Measurements from ENCODE around the gene DIP2C.
"Not testable (repeated sequence)": the region's sequence is repeated elsewhere in the genome, so short reads cannot be mapped to it uniquely, and the experiment has no call there.

DIP2C gene

DNA sequence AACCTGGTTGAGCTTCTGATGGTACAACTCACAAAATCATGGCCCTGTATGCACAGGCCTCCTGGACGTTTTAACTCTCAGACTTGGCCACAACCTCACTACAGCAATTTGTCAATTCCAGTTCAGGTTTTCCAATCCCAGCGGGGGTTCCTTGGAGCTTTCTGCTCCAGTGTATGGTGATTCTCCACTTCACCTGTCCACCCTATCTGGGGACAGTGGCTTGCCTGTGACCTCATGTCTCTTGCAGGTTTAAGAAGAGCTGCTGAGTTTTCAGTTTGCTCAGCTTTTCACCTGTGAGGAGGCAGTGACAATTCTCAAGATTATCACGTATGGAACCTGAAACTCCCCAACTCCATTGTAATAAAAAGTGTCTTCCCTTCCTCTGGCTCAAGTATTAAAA lies 254.1 kb downstream of the DIP2C start:
- DNase-seq (ENCODE audit: low read depth in 4 of 4, low spot score in 1 of 4), result no peak

DNA sequence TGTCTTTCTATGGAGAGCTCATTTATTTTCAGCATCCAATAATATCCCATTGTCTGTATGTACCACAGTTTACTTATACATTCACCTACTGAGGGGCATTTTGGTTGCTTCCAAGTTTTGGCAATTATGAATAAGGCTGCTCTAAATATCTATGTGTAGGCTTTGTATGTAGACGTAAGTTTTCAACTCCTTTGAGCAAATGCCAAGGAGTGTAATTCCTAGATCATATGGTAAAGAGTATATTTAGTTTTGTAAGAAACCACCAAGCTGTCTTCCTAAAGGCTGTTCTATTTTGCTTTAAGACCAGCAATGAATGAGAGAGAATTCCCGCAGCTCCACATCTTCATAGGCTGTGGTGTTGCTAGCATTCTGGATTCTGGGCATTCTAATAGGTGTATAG lies 259.8 kb downstream of the DIP2C start:
- DNase-seq (ENCODE audit: low read depth in 4 of 4, low spot score in 1 of 4), result no peak

DNA sequence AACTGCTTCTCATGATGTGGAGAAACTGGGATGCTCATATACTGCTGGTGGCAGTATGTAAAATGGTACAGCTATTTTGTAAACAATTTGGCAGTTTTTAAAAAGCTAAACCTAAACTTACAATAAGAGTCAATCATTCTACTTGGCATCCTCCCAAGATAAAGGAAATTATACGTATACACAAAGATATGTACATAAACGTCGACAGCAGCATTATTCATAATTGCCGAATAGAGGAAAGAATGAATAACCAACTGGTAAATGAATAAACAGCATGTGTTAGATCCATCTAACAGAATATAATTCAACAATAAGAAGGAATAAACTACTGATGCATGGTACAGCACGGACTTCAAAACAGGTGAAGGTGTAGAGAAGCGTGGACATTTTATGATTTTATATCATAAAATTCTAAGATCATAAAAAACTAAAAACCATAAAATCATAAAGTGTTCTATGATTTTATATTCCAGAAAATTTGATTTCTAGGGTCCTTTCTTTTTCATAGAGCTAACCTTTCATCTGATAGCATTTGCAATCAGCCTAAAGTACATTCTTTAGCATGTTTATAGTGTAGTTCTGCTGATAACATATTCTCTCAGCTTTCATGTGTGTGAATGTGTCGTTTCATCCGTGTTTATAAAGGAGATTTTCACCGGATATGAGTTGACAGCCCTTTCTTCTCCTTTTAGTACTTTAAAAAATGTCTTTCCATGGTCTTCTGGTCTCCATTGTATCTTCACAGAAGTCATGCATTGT lies 261.5 kb downstream of the DIP2C start:
- DNase-seq (ENCODE audit: low read depth in 4 of 4, low spot score in 1 of 4), result no peak

DNA sequence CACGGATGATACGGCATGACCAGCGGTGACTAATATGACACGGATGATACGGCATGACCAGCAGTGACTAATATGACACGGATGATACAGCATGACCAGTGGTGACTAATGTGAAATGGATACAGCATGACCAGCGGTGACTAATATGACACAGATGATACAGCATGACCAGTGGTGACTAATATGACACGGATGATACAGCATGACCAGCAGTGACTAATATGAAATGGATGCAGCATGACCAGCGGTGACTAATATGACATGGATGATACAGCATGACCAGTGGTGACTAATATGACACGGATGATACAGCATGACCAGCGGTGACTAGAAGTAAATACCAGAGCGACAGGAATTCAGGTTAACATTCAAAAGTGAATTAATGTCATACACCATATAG lies 264.1 kb downstream of the DIP2C start:
- DNase-seq (ENCODE audit: low read depth in 4 of 4, low spot score in 1 of 4), result not testable (repeated sequence)

DNA sequence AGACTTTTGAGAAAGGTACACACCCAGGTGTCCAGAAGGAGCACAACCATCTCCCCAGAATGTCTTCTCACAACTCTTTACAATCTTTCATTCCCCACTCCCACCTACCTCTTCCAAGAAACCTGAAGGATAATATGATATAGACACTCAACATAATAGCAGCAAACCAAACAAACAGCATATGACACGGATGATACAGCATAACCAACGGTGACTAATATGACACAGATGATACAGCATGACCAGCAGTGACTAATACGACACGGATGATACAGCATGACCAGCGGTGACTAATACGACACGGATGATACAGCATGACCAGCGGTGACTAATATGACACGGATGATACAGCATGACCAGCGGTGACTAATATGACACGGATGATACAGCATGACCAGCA lies 264.7 kb downstream of the DIP2C start:
- DNase-seq (ENCODE audit: low read depth in 4 of 4, low spot score in 1 of 4), result not testable (repeated sequence)

DNA sequence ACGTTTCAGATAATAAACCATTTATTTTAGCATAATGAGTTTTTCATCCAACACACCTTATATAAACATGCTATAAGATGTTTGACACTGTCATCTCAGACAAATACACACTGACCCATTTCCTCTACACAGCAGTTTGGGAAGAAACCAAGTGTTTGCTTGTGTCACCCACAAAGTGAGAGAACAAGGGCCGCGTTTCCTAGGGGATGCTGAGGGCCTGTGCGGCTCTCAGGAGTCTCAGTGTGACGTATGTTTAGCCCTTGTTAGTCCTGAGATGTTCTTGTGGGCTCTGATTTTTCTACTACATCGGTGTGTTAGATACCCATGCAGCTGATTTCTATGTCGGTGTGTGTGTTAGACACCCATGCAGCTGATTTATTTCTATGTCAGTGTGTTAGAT lies 266.3 kb downstream of the DIP2C start:
- DNase-seq (ENCODE audit: low read depth in 4 of 4, low spot score in 1 of 4), result no peak

DNA sequence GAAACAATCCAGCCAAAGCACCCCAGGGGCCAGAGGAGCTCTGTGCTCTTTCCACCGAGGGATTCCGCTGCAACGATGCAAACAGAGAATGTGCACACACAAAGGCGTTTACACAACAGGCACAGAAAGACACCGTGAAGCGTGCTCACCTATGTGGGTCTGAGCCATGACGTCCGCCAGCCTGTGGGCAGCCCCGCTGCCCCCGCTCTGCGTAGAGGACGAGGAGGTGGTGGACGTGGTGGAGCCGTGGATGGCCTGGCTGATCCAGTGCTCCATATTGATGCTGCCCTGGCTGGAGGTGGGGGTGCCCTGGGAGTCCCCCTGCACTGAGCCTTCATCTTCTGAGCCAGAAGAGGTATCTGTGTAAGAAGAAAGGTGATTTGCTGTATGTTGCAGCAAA lies 266.8 kb downstream of the DIP2C start:
- DNase-seq (ENCODE audit: low read depth in 4 of 4, low spot score in 1 of 4), result no peak

DNA sequence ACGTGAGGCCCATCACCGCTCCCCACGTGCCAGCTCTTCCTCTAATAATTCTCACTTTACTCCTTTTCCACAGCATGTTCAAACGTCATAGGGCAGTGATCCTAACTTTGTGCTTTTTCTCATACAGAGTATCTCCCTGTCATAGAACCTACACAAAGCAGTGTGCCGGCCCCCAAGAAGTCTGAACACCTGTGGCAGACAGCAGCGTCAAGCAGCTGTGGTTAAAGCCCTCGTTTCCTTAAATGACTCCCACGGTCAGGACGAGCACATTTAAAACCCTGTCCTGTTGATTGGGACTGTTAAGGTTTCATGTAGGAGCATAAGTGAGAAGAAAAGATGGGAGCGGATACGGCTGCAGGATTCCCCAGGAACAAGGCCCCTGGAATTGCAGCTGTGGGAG lies 267.2 kb downstream of the DIP2C start:
- DNase-seq (ENCODE audit: low read depth in 4 of 4, low spot score in 1 of 4), result no peak

DNA sequence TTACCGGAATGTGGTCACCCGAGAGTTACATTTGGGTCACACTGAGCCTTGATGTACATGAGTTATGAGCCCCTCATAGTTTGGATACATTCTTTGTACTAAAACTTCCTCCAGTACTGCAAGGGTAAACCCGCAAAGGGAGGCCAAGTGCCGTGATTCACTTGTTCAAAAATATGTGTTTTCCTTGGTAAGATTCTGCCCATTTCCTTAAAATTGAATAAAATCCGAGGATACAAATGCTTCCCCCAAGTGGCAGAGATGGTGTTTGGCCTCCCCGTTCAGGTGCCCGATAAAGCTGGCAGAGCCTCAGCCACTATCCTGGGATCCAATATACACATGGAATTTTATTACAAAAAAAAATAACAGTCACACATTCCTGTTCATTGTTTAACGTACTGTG lies 268.3 kb downstream of the DIP2C start:
- no peak for DNase-seq (ENCODE audit: low read depth in 4 of 4, low spot score in 1 of 4)

DNA sequence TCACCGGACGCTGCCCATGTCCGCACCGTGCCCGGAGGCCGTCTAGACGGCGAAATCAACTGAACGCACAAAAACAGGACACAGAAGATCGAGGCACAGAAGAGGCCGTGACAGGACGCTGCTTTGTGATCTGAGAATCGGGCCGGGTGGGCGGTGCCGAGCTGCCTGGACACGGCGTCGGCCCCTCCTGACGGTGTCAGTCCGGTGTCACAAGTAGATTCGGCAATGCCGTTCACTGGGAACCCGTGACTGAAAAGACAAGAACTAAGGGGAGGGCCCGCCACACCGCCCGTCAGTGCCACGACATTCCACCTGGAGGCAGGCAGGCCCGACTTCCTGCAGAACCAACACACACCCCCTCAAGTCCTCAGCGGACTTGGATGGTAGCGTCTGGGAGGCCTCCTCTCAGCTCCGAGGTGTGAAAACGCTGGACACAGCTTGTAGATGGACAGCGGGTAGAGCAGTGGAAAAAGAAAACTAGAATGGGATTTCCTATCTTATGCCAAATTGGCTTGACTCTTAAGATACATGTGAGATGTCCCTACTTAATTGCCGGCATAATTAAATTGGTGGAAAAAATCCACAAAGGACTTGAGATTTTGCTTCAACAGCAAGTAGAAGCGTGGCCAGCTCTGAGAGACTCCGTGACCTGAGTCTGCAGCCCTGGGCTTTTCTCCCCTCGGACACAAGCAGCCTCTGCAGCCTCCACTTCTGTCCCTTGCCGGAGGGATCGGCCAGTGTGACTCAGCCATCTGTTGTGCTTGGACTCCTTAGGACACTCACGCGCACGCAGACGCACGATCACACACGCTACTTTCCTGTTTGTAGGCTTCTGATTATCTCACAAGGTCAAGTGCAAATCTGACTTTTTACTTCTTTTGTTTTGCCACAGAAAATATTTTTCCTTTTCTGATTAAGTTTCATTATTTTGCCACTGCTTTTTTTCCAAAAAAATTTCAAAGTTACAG lies 269.0 kb downstream of the DIP2C start:
- no peak for DNase-seq (ENCODE audit: low read depth in 4 of 4, low spot score in 1 of 4)

DNA sequence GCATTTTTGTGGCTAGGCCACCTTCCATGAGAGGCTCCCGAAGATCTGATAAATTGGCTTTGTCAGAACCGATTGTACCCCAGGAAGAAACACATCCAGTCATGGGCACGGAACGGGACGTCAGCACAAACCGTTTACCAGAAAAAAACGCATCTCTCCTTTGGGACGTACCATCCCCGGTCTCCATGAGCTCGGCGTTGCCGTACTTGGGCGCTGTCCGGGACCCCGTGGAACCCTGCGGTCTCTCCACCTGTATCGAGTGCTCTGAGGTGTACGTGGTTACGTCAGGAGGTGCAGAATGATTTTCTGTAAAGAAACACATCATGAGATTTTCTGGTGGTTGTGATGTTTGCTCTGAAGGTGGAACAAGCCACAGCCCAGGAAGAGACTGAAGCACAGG lies 270.6 kb downstream of the DIP2C start:
- DNase-seq (ENCODE audit: low read depth in 4 of 4, low spot score in 1 of 4), result no peak

DNA sequence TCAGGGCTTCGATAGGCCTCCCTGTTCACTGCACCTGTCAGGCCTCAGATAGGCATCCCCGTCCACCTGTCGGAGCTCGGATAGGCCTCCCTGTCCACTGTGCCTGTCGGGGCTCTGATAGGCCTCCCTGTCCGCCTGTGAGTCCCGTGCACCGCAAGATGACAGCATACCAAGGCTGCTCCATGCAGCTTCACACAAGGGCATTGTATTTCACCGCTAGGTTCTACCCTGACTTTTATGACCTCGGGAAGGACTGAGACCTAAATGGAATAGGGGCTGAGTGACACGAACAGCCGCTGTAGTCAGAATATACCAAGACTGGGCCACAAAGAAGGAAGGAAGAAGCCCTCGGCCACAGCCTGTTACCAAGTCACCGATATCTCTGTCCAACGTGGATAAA lies 271.2 kb downstream of the DIP2C start:
- no peak for DNase-seq (ENCODE audit: low read depth in 4 of 4, low spot score in 1 of 4)

DNA sequence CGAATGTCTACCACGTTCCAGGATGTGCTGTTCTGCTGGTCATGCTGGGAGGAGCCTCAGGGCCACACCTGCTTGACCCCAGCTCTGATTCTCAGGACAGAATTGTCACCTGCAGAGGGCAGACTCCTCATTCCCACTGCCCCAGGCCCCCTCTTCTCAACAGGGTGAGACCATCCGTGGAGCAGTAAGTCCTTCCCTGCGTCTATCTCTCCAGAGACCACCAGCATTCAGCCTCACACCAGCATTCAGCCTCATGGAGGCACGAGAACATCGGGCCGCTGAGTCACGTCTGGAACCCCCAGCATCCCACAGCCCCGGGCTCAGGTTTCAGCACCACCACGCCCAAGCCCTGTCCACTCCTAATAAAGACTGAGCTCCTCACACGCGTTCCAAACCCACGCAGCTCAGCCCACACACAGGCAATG lies 273.4 kb downstream of the DIP2C start:
- no peak for DNase-seq (ENCODE audit: low read depth in 4 of 4, low spot score in 1 of 4)

DNA sequence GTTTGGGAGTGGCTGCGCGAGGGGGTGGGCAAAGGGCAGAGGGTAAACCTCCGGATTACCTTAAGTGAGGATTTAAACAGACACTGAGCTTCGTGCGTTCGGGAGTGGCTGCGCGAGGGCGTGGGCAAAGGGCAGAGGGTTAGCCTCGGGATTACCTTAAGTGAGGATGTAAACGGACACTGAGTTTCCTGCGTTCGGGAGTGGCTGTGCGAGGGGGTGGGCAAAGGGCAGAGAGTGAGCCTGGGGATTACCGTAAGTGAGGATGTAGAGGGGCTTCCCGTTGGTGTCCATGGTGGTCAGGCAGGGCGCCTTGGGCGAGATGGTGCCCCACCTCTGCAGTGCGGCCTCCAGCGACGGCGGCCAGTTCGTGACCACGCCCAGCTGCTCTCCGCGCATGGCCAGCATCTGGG lies 275.8 kb downstream of the DIP2C start:
- DNase-seq (ENCODE audit: low read depth in 4 of 4, low spot score in 1 of 4), result no peak

DNA sequence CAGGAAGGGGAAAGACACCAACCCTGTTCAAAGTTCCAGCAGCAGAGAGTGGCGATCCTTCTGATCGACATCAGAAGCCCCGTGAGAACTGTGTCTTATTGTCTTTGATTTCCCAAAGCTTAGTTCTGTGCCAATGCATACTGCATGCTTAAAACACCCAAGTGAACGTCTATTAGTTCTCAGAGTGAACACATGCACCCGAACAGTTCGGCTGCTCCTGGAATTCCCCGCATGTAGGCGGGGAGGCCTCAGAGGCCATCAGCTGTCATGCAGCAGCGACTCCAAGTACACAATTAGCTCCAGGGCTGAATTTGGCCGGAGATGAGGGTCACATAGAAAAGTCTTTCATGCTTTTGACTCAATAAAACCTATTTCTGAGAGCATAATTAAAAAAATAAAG lies 277.4 kb downstream of the DIP2C start:
- DNase-seq (ENCODE audit: low read depth in 4 of 4, low spot score in 1 of 4), result no peak

DNA sequence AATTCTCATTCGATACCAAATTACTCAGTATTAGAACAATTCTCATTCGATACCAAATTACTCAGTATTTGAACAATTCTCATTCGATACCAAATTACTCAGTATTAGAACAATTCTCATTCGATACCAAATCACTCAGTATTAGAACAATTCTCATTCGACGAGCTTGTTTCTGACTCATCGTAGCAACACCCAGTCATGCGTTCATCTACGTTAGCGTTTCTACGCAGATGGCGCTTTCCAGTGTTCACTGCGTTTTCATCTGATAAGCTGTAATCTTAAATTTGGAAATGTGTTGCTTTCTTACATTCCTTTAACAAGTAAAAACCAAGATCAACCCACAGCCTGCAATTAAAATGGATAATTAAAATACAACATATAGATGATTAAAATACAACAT lies 277.9 kb downstream of the DIP2C start:
- no peak for DNase-seq (ENCODE audit: low read depth in 4 of 4, low spot score in 1 of 4)

DNA sequence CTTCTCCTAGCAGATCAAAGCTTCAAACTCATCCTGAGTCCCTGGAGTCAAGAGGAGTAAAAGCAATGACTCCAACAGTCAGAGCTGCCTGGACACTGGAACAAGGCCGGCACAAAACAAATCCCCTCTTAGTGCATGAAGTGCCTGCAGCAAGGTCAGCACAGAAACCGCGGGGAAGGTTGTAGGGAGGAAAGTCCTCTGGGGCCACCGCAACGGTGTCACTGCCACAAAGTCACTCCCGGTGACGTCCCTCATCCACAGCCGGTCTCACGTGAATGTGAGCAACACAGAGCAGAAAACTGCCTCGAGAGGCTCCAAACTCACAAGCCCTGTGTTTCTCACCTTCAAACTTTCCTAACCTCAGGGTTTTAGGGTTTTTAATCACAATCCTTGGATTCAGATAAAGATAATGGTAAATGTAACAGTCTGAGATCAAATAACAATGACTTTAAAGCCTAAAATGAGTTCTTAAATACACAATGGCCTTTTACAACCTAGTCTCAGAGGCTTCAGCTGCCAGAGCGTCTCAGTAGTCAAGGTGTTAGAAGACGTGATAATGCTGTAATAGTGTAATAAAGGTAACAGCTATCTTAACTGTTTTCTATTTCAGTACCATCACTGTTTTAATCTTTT lies 279.9 kb downstream of the DIP2C start:
- DNase-seq (ENCODE audit: low read depth in 4 of 4, low spot score in 1 of 4), result no peak

DNA sequence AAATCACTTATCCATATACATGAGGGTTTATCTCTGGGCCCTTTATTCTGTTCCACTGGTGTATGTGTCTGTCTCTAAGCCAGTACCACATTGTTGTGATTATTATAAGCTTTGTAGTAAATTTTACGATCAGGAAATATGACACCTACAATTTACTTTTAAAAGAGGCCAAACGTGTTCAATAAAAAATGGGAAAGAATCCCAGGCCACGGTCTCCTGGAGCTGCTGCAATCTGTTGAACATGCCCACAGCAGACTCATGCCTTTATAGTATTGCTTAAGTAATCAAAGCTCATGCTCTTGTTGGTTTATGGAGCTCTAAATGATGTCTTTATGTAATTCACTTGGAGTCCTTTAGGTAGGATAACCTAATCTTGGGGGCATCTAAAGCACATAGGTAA lies 281.2 kb downstream of the DIP2C start:
- DNase-seq (ENCODE audit: low read depth in 4 of 4, low spot score in 1 of 4), result no peak

DNA sequence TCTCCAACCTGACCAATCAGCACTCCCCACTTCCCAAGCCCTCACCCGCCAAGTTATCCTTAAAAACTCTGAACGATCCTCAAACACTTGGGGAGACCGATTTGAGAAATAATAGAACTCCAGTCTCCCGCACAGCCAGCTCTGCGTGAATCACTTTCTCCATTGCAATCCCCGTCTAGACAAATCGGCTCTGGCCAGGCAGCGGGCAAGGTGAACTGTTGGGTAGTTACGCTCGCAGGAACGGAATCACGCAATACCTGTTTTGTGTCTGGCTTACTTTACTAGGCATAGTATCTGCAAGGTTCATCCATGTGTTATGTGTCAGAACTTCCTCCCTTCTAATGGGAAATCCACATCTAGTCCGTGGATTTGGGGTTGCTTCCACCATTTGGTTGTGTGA lies 282.5 kb downstream of the DIP2C start:
- DNase-seq (ENCODE audit: low read depth in 4 of 4, low spot score in 1 of 4), result no peak

DNA sequence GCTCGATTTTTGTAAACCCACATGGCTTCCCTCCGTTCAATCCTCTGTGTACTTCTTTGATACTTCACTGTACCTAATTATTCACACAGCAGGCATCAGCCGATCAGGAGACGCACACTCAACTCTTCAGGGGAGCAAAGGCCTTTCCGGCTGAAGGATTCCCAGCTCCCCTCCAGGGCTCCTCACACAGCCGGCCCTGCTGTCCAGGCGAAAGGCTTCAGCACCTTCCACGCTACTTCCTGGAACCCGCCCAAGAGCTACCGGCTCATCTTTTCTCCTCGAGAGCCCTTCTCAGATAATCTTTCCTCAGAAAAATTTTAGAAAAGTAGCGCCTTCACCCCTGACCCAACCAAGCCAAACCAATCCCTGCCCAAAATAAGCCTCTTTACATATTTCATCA lies 283.8 kb downstream of the DIP2C start:
- no peak for DNase-seq (ENCODE audit: low read depth in 4 of 4, low spot score in 1 of 4)

DNA sequence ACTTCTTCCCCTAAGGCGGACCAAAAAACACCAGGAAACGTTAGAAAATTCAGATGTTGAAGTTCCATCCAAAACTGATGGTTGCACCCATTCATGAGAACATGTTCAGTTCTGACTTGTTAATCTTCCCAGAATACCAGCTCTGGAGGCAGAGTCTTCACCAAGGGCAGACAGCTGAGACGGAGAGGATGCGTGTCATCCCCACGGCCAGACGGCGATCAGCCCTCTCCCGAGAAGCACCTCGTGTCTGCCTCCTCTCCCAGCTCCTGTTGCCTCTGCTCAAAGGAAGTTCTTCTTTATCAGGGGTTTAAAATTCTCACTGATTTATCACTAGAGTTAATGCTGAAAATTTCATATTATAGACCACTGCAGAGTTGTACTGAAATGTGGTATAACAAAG lies 284.5 kb downstream of the DIP2C start:
- DNase-seq (ENCODE audit: low read depth in 4 of 4, low spot score in 1 of 4), result no peak

DNA sequence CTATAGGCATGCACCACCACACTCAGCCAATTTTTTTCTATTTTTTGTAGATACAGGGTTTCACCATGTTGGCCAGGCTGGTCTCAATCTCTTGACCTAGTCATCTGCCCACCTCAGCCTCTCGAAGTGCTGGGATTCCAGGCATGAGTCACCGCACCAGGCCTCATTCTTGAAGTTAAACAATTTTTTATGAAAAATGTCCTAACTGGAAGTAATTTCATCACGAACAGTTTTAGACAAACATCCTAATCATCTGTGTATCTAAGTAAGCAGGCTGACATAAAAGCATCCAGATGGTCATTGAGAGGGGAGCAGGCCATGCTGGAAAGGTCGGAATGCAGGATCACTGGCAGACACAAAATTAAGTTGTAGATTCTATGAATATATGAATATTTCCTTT lies 285.1 kb downstream of the DIP2C start:
- DNase-seq (ENCODE audit: low read depth in 4 of 4, low spot score in 1 of 4), result no peak
